ENCODE data around the gene FSTL4. TPM values are rescaled to one million over a fixed set of nuclear protein-coding genes. Genes with fewer than 3 reads are reported as not detected.

Gene FSTL4
- total RNA-seq, 4 donors from 2014 or later: 0.27 to 1.6 (median 0.35) TPM; not detected in 1

DNA sequence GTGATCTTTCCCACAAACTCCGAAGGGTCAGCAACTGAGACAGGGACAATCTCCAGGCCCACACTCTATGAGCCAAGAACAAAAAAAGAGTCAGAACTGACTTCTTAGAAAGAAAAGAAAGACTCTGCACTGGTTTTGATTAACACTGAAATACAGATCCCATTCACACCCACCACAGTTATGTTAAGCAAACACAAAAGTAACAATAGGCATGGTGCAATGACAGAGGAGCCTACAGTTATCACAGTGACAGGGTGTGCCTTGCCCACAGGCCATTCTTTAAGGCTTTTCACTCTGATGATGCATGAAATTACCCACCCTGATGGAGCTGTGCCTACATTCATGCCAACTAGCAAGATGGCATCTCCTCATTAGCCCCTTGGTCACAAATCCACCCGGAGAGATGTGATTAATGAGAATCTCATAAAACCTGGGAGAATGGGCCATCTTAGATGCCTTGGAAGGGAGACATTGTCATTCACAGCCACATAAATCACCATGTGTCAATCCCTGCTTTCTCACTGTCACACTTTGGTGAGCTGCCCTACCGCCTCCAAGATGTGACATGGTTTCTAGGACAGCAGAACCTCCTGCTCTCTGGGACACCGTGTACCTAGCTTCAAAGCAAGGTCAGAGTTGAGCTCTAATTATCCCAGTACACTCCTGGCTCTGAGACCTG is 27.6 kb upstream of the FSTL4 start:
- H3K27ac ChIP-seq: no peak overlapping the region

DNA sequence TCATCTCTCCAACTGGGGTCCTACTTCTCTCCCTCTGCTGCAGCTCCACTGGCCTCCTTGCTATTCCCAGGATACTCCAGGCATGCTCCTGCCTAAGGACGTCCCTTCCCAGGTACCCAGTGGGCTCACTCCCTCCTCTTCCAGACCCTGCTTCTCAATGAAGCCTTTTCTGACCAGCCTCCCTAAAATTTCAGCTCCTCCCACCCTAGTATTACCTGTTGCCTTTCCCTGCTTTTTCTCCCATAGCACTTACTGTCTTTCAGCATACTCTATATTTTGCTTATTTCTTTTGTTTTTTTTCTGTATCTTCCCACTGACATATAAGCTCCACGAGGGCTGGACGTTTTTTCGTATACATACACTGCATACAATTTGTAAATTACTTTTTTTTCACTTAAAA is 26.1 kb upstream of the FSTL4 start:
- Histone ChIP-seq H3K36me3 (no peaks in the 10 kb centered on the region), H3K9me3 (no peaks in the 10 kb centered on the region), H3K27me3 (no peaks in the 10 kb centered on the region), H3K4me3 (no peak overlapping the region), H3K4me1 (no peaks in the 10 kb centered on the region), H3K27ac (no peak overlapping the region)
- no peak for DNase-seq
- TF ChIP-seq, protein P1, sequence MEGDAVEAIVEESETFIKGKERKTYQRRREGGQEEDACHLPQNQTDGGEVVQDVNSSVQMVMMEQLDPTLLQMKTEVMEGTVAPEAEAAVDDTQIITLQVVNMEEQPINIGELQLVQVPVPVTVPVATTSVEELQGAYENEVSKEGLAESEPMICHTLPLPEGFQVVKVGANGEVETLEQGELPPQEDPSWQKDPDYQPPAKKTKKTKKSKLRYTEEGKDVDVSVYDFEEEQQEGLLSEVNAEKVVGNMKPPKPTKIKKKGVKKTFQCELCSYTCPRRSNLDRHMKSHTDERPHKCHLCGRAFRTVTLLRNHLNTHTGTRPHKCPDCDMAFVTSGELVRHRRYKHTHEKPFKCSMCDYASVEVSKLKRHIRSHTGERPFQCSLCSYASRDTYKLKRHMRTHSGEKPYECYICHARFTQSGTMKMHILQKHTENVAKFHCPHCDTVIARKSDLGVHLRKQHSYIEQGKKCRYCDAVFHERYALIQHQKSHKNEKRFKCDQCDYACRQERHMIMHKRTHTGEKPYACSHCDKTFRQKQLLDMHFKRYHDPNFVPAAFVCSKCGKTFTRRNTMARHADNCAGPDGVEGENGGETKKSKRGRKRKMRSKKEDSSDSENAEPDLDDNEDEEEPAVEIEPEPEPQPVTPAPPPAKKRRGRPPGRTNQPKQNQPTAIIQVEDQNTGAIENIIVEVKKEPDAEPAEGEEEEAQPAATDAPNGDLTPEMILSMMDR (IDR thresholded peaks at IDR 0.05): no peak
- TF ChIP-seq POLR2A (IDR thresholded peaks at IDR 0.05): no peak

More for the DNA sequence above, 27.6 kb upstream of the FSTL4 start:
- H3K4me1 ChIP-seq: no peaks in the 10 kb centered on the region
- no peak for DNase-seq
- no peaks in the 10 kb centered on the region for H3K27me3 ChIP-seq
- no peaks in the 10 kb centered on the region for H3K36me3 ChIP-seq
- no peak overlapping the region for H3K4me3 ChIP-seq
- no peak for TF ChIP-seq POLR2A (IDR thresholded peaks at IDR 0.05)
- TF ChIP-seq, protein P1 (IDR thresholded peaks at IDR 0.05): no peak
- H3K9me3 ChIP-seq: no peaks in the 10 kb centered on the region

DNA sequence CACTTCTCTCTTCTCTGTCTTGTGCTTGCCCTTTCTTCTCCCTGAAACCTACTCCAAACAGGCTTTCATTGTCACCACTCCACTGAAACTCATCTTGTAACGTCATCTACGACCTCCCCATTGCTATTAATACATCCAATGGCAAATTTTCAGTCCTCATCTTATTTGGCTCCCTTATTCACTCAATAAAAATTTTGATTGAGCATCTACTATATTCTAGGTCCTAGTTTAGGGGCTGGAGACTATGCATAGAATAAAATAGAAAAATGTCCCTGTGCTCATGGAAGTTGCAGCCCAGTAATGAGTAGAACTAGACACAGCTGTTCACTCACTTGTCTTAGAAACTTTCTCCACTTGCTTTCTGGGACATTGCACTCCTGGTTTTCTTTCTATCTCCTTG is 24.9 kb upstream of the FSTL4 start:
- no peaks in the 10 kb centered on the region for H3K27me3 ChIP-seq
- no peak overlapping the region for H3K27ac ChIP-seq
- no peaks in the 10 kb centered on the region for H3K9me3 ChIP-seq
- H3K4me1 ChIP-seq: no peaks in the 10 kb centered on the region
- TF ChIP-seq, protein P1 (IDR thresholded peaks at IDR 0.05): no peak
- TF ChIP-seq POLR2A (IDR thresholded peaks at IDR 0.05): no peak
- no peaks in the 10 kb centered on the region for H3K36me3 ChIP-seq
- H3K4me3 ChIP-seq: no peak overlapping the region
- no peak for DNase-seq

DNA sequence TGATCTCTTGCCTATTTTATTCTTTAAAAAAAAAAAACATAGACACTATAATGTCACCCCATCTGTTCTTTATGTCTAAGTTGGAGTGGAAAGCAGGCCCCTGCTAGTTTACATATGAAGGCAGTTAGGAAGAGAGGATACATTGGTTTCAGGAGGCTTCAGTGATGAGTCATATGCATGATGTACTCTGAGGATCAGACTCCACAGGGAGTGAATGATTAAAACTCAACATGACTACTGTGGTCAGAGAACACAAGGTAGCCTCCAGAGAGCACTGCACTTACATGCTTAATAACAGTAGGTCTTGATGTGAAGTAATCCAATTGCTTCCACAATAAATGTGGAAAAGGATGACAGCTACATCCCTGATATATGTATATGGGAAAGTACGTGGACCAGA is 22.7 kb upstream of the FSTL4 start:
- no peak for DNase-seq
- TF ChIP-seq, protein P1 (IDR thresholded peaks at IDR 0.05): no peak
- no peaks in the 10 kb centered on the region for H3K9me3 ChIP-seq
- H3K4me1 ChIP-seq: no peaks in the 10 kb centered on the region
- no peaks in the 10 kb centered on the region for H3K27me3 ChIP-seq
- H3K4me3 ChIP-seq: no peak overlapping the region
- H3K36me3 ChIP-seq: no peaks in the 10 kb centered on the region
- no peak overlapping the region for H3K27ac ChIP-seq

DNA sequence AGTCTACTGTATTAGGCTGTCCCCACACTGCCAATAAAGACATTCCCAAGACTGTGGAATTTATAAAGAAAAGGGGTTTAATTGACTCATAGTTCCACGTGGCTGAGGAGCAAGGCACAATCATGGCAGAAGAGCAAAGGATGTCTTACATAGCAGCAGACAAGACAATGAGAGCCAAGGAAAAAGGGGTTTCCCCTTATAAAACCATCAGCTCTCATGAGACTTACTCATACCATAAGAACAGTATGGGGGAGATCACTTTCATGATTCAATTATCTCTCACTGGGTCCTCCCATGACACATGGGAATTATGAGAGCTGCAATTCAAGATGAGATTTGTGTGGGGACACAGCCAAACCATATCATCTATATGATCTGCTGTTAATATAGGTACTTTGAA is 14.8 kb upstream of the FSTL4 start:
- Histone ChIP-seq H3K9me3 (no peaks in the 10 kb centered on the region), H3K36me3 (no peaks in the 10 kb centered on the region), H3K27me3 (no peaks in the 10 kb centered on the region), H3K27ac (no peak overlapping the region), H3K4me1 (no peaks in the 10 kb centered on the region), H3K4me3 (no peak overlapping the region)
- no peak for TF ChIP-seq POLR2A (IDR thresholded peaks at IDR 0.05)
- TF ChIP-seq, protein P1 (IDR thresholded peaks at IDR 0.05): no peak
- no peak for DNase-seq

DNA sequence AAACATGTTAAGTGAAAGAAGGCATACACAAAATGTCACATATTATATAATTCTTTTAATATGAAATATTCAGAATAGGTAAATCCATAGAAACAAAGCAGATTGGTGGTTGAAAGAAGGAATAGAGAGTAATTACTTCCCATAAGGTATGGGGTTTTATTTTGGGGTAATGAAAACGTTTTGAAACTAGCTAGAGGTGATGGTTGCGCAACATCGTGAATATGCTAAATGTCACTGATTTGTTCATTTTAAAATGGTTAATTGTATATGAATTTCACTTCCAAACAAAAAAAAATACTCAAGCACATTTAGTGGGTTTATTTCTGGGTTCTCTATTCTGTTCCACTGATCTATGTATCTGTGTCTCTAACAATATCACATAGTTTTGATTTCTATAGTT is 12.0 kb upstream of the FSTL4 start:
- Histone ChIP-seq H3K36me3 (no peaks in the 10 kb centered on the region), H3K9me3 (no peaks in the 10 kb centered on the region), H3K27ac (no peak overlapping the region), H3K27me3 (no peaks in the 10 kb centered on the region), H3K4me1 (no peaks in the 10 kb centered on the region), H3K4me3 (no peak overlapping the region)
- no peak for DNase-seq
- TF ChIP-seq, protein P1 (IDR thresholded peaks at IDR 0.05): no peak
- no peak for TF ChIP-seq POLR2A (IDR thresholded peaks at IDR 0.05)

Data from Peyer's patch (tissue), 4 donors.